H9 (cell line): ENCODE measurements around the gene ARHGAP24. TPM values are rescaled to one million over a fixed set of nuclear protein-coding genes. Genes with fewer than 3 reads are reported as not detected.

Experiments used
- DNase-seq: peaks from one replicate; pipeline ENCODE4 v3.0.0-alpha.2; 2017
- H2AFZ ChIP-seq: one replicate; pipeline ENCODE4 v1.6.1; 2013; ENCODE audit warnings: mild to moderate bottlenecking, low read length, control low read depth, moderate library complexity
- H2AK5ac ChIP-seq: 2 replicates; pipeline ENCODE4 v1.6.1; 2013; ENCODE audit warnings: low read length, control low read depth, mixed read lengths; ENCODE audit not compliant: insufficient read length
- H2BK120ac ChIP-seq: one replicate; pipeline ENCODE4 v1.6.1; 2013; ENCODE audit warnings: low read depth, mild to moderate bottlenecking, low read length, control low read depth, inconsistent platforms; ENCODE audit not compliant: poor library complexity, severe bottlenecking
- H2BK12ac ChIP-seq: 2 replicates; pipeline ENCODE4 v1.6.1; 2013; ENCODE audit warnings: low read length, control low read depth, mixed read lengths, low read depth; ENCODE audit not compliant: insufficient read length
- H2BK15ac ChIP-seq: 2 replicates; pipeline ENCODE4 v1.6.1; 2013; ENCODE audit warnings: low read depth, low read length, control low read depth
- H2BK20ac ChIP-seq: one replicate; pipeline ENCODE4 v1.6.1; 2013; ENCODE audit warnings: low read depth, mild to moderate bottlenecking, low read length, control low read depth, inconsistent platforms; ENCODE audit not compliant: poor library complexity, severe bottlenecking
- H2BK5ac ChIP-seq: 2 replicates; pipeline ENCODE4 v1.6.1; 2013; ENCODE audit warnings: low read length, control low read depth, mixed read lengths; ENCODE audit not compliant: insufficient read length
- H3K14ac ChIP-seq: 2 replicates; pipeline ENCODE4 v1.6.1; 2013; ENCODE audit warnings: low read length, control low read depth; ENCODE audit not compliant: insufficient read depth
- H3K18ac ChIP-seq: 2 replicates; pipeline ENCODE4 v1.6.1; 2013; ENCODE audit warnings: low read depth, mild to moderate bottlenecking, mixed read lengths, low read length, control low read depth; ENCODE audit not compliant: insufficient read length
- H3K23ac ChIP-seq: 2 replicates; pipeline ENCODE4 v1.6.1; 2013; ENCODE audit warnings: low read length, control low read depth, mixed read lengths, low read depth; ENCODE audit not compliant: insufficient read length
- H3K23me2 ChIP-seq: 2 replicates; pipeline ENCODE4 v1.6.1; 2013; ENCODE audit warnings: low read depth, mild to moderate bottlenecking, mixed read lengths, low read length, control low read depth; ENCODE audit not compliant: insufficient read length, poor library complexity, severe bottlenecking
- H3K27ac ChIP-seq: 2 replicates; pipeline ENCODE4 v1.5.1; 2013; ENCODE audit warnings: low read length, control low read depth, mixed read lengths, low read depth; ENCODE audit not compliant: insufficient read length
- H3K27me3 ChIP-seq: 2 replicates; pipeline ENCODE4 v1.6.1; 2013; ENCODE audit warnings: low read length, control low read depth, inconsistent platforms; ENCODE audit not compliant: insufficient read depth
- H3K4ac ChIP-seq: 2 replicates; pipeline ENCODE4 v1.6.1; 2013; ENCODE audit warnings: low read depth, mild to moderate bottlenecking, control low read depth, inconsistent platforms, low read length, moderate library complexity
- H3K4me1 ChIP-seq: 2 replicates; pipeline ENCODE4 v1.6.1; 2013; ENCODE audit warnings: low read length, control low read depth, inconsistent platforms; ENCODE audit not compliant: insufficient read depth
- H3K4me2 ChIP-seq: 2 replicates; pipeline ENCODE4 v1.6.1; 2013; ENCODE audit warnings: low read length, control low read depth, mixed read lengths; ENCODE audit not compliant: insufficient read length, insufficient read depth
- H3K56ac ChIP-seq: 2 replicates; pipeline ENCODE4 v1.6.1; 2013; ENCODE audit warnings: low read depth, mild to moderate bottlenecking, mixed read lengths, low read length, control low read depth; ENCODE audit not compliant: insufficient read length
- H3K79me1 ChIP-seq: 2 replicates; pipeline ENCODE4 v1.6.1; 2013; ENCODE audit warnings: low read depth, mild to moderate bottlenecking, moderate library complexity, low read length, control low read depth, inconsistent platforms; ENCODE audit not compliant: insufficient read depth, poor library complexity, severe bottlenecking
- H3K79me2 ChIP-seq: 2 replicates; pipeline ENCODE4 v1.6.1; 2013; ENCODE audit warnings: low read length, control low read depth, inconsistent platforms; ENCODE audit not compliant: insufficient read depth
- H3K9ac ChIP-seq: 2 replicates; pipeline ENCODE4 v1.6.1; 2013; ENCODE audit warnings: low read length, control low read depth, mixed read lengths; ENCODE audit not compliant: insufficient read length; ENCODE audit errors: extremely low read depth
- H3K9me3 ChIP-seq: one replicate; pipeline ENCODE4 v1.6.1; 2013; ENCODE audit warnings: low read depth, low read length, inconsistent platforms; ENCODE audit not compliant: control insufficient read depth
- H3T11ph ChIP-seq: one replicate; pipeline ENCODE4 v1.6.1; 2013; ENCODE audit warnings: mild to moderate bottlenecking, low read length, control low read depth, inconsistent platforms
- H4K20me1 ChIP-seq: one replicate; pipeline ENCODE4 v1.6.1; 2013; ENCODE audit not compliant: control insufficient read depth, insufficient read length, insufficient read depth
- H4K5ac ChIP-seq: 2 replicates; pipeline ENCODE4 v1.6.1; 2013; ENCODE audit warnings: low read depth, mild to moderate bottlenecking, mixed read lengths, low read length, control low read depth; ENCODE audit not compliant: insufficient read length
- H4K8ac ChIP-seq: replicated peaks from 2 replicates; pipeline ENCODE4 v1.6.1; 2013; ENCODE audit warnings: low read length, control low read depth, mixed read lengths, low read depth; ENCODE audit not compliant: insufficient read length
- H4K91ac ChIP-seq: 2 replicates; pipeline ENCODE4 v1.6.1; 2013; ENCODE audit warnings: low read depth, mild to moderate bottlenecking, moderate library complexity, mixed read lengths, low read length, control low read depth; ENCODE audit not compliant: insufficient read length
- H3K27ac Mint-ChIP-seq, 3 experiments: 2 replicates in 2 of 3; 3 replicates in 1 of 3; pipeline ENCODE4 v1.8.0; 2020 to 2021; ENCODE audit warnings: mixed read lengths in 3 of 3, mild to moderate bottlenecking in 1 of 3, moderate library complexity in 1 of 3
- H3K27me3 Mint-ChIP-seq: 2 replicates; pipeline ENCODE4 v1.8.0; 2021; ENCODE audit warnings: low read depth, mild to moderate bottlenecking, moderate library complexity, mixed read lengths
- H3K36me3 Mint-ChIP-seq, 3 experiments: 2 replicates in 2 of 3; 3 replicates in 1 of 3; pipeline ENCODE4 v1.8.0; 2020 to 2021; ENCODE audit warnings: low read depth in 3 of 3, mixed read lengths in 3 of 3; ENCODE audit not compliant: insufficient read depth in 1 of 3
- H3K4me1 Mint-ChIP-seq, 2 experiments: 2 replicates each; pipeline ENCODE4 v1.8.0; 2020; ENCODE audit warnings: mixed read lengths in 2 of 2
- H3K4me3 Mint-ChIP-seq, 2 experiments: 2 replicates in 1 of 2; 3 replicates in 1 of 2; pipeline ENCODE4 v1.8.0; 2020 to 2021; ENCODE audit warnings: mild to moderate bottlenecking in 2 of 2, mixed read lengths in 2 of 2, moderate library complexity in 1 of 2
- H3K9me3 Mint-ChIP-seq, 2 experiments: 2 replicates in 1 of 2; 3 replicates in 1 of 2; pipeline ENCODE4 v1.8.0; 2020; ENCODE audit warnings: mild to moderate bottlenecking in 2 of 2, mixed read lengths in 2 of 2, moderate library complexity in 1 of 2
- WGBS: extraction: QIAGEN DNeasy Blood & Tissue Kit; methylation state at CpG from one replicate; pipeline ENCODE4 v1.1.7; 2013; ENCODE audit warnings: missing lambda C conversion rate, low lambda C conversion rate, mixed read lengths; ENCODE audit not compliant: insufficient read length; ENCODE audit errors: extremely low coverage; 5-methylcytosine and 5-hydroxymethylcytosine counted together
- total RNA-seq: library from RNA; stranded (reverse); gene quantifications from 2 replicates; pipeline ENCODE4 v1.2.1, GENCODE V29; 2021
- TF ChIP-seq, protein P1 (sequence below): fragments of 200-600 bp; sonication (generic); conservative IDR thresholded peaks from 3 replicates; pipeline ENCODE4 v1.8.0; 2021; ENCODE audit warnings: antibody characterized with exemption, mild to moderate bottlenecking

ARHGAP24 gene
- total RNA-seq, 1 experiment from 2014 or later, result 0.37 TPM

DNA sequence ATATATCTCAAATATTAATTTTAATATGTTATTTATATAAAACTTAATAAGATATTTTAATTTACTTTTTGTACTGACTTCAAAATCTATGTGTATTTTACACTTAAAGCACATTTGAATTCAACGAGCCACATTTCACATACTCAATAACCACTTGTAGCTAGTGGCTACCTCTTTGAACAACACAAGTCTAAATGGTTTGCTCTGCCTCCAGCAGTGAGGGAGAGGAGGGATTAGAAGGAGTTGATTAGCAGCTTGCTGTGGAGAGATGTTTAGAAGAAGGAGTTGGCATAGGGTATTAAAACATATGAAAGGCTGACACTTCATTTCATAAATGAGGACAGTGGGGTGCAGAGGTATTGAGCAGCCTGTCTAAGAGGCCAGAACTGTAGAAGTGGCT, 124.0 kb downstream of the ARHGAP24 start:
- Mint-ChIP-seq H3K27ac (no peak overlapping the region), H3K36me3 (no peaks in the 10 kb centered on the region), H3K4me1 (peaks cover 0 to 3% of the 10 kb centered on the region in 2 experiments; a peak in 1 of 4 replicates), H3K9me3 (no peaks in the 10 kb centered on the region), H3K4me3 (no peak overlapping the region), H3K27me3 (no peaks in the 10 kb centered on the region)
- no peak overlapping the region for H4K91ac ChIP-seq
- DNase-seq, result no peak
- no peak overlapping the region for H3K18ac ChIP-seq
- H3K4me2 ChIP-seq, result no peak overlapping the region
- H3K4me1 ChIP-seq, result no peaks in the 10 kb centered on the region
- no peaks in the 10 kb centered on the region for H3K23me2 ChIP-seq
- H4K20me1 ChIP-seq, result no peaks in the 10 kb centered on the region
- no peaks in the 10 kb centered on the region for H3K79me1 ChIP-seq
- no peak overlapping the region for H3K27ac ChIP-seq
- H3K27me3 ChIP-seq, result no peaks in the 10 kb centered on the region
- no peak overlapping the region for H3K14ac ChIP-seq
- H2BK12ac ChIP-seq, result no peak overlapping the region
- H2BK15ac ChIP-seq, result no peak overlapping the region
- TF ChIP-seq, protein P1, sequence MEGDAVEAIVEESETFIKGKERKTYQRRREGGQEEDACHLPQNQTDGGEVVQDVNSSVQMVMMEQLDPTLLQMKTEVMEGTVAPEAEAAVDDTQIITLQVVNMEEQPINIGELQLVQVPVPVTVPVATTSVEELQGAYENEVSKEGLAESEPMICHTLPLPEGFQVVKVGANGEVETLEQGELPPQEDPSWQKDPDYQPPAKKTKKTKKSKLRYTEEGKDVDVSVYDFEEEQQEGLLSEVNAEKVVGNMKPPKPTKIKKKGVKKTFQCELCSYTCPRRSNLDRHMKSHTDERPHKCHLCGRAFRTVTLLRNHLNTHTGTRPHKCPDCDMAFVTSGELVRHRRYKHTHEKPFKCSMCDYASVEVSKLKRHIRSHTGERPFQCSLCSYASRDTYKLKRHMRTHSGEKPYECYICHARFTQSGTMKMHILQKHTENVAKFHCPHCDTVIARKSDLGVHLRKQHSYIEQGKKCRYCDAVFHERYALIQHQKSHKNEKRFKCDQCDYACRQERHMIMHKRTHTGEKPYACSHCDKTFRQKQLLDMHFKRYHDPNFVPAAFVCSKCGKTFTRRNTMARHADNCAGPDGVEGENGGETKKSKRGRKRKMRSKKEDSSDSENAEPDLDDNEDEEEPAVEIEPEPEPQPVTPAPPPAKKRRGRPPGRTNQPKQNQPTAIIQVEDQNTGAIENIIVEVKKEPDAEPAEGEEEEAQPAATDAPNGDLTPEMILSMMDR, result no peak
- H3K9me3 ChIP-seq, result no peaks in the 10 kb centered on the region
- H2AFZ ChIP-seq, result no peak overlapping the region
- no peak overlapping the region for H3K23ac ChIP-seq
- no peak overlapping the region for H2BK120ac ChIP-seq
- no peak overlapping the region for H3T11ph ChIP-seq
- no peak overlapping the region for H2AK5ac ChIP-seq
- H2BK20ac ChIP-seq, result no peak overlapping the region
- H3K9ac ChIP-seq, result no peak overlapping the region
- H3K4ac ChIP-seq, result no peak overlapping the region
- H3K79me2 ChIP-seq, result no peaks in the 10 kb centered on the region
- no peak overlapping the region for H2BK5ac ChIP-seq
- no peak overlapping the region for H4K5ac ChIP-seq
- H4K8ac ChIP-seq, result no peak overlapping the region
- H3K56ac ChIP-seq, result no peak overlapping the region
- WGBS, result no CpG with 5 or more reads among the region's 1 CpG
